ENCODE data around the gene CYP19A1.

Gene CYP19A1

DNA sequence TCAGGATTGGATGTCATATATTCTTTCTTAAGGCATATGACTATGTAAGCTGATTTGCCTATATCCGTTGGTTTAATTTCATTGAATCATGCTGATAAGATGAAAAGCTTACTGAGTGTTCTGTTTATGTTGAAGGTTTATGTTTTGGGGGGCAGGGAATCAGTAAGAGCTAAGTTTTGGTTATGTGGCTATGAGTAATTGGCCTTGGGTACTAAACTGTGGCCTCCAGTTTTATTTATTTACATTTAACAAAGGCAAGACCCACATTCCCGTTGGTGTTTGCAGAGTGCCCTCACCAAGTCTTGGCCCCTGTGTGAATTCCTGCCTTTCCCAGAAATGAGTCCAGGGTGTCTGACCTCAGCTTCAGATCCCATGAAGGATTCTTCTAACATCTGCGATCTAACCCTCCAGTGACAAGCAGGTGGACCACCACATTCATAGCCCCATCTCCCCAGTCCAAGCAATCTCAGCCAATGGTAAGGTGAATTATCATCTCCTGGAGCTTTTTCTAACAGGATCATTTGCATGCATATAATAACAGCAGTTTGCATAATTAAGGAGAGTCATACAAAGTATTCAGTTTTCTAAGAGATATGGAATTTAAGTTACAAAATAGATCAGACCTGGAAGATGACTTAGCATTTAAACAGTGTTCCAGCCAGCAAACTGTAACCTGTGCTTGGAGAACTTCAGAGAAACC is 30.5 kb upstream of the CYP19A1 start:
- Mint-ChIP-seq H3K27me3 (no peaks in the 10 kb centered on the region), H3K4me3 (no peak overlapping the region), H3K36me3 (ENCODE audit: low read depth) (no peaks in the 10 kb centered on the region), H3K27ac (no peak overlapping the region), H3K4me1 (ENCODE audit: low read depth) (no peaks in the 10 kb centered on the region), H3K9me3 (no peaks in the 10 kb centered on the region)
- no peak for DNase-seq

DNA sequence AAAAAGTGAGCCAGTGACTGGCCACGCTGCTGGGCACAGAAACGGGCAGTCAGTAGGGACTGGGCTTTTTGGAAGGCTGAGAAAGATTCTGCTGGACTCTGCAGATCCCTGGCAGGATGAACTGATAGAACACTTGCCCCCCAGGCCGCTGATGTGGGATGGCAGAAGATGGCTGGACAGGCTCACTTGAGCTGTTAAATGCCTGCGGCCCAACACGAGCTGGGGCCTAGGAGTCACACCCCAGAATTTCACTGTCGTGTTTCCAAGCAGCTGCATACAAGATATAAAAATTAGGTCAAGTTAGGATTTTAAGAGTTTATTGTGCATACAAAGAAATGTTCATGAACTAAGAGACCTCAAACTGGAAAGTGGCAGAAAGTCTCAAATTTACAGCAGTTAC is 29.9 kb upstream of the CYP19A1 start:
- H3K27ac Mint-ChIP-seq = no peak overlapping the region
- no peaks in the 10 kb centered on the region for H3K9me3 Mint-ChIP-seq
- DNase-seq = no peak
- no peaks in the 10 kb centered on the region for H3K36me3 Mint-ChIP-seq (ENCODE audit: low read depth)
- H3K27me3 Mint-ChIP-seq = no peaks in the 10 kb centered on the region
- no peaks in the 10 kb centered on the region for H3K4me1 Mint-ChIP-seq (ENCODE audit: low read depth)
- no peak overlapping the region for H3K4me3 Mint-ChIP-seq

DNA sequence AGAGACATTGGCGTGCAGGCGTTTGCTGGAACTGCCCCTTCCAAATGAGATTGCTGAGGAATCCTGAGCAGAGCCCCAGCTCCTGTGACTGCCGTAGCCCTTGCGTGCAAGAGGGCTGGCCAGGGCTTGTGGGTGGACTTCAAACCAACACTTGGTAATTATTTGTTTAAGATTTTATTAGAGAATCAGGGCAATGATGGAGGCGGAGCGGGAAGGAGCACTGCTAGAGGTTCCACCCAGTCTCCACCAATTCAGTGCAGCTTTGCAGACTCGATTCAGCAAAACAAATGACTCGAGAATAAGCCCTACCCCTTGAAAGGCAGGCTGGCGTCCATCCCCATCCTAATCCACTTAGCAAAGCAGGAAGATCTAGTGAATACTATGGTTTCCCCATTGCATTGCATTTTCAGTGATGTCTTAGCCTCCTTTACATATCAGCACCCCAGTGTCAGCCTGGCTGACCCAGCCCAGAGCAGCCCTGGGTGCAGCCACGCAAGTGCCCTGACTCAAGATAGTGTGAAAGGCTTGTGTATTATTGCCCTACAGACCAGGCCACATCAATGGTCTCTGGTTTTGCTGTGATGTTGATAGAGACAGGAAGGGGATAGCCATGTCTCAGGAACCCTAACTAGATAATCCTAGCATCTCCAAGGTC is 29.1 kb upstream of the CYP19A1 start:
- H3K9me3 Mint-ChIP-seq = no peaks in the 10 kb centered on the region
- H3K27ac Mint-ChIP-seq = no peak overlapping the region
- H3K4me3 Mint-ChIP-seq = no peak overlapping the region
- H3K4me1 Mint-ChIP-seq (ENCODE audit: low read depth) = no peaks in the 10 kb centered on the region
- DNase-seq = no peak
- H3K27me3 Mint-ChIP-seq = no peaks in the 10 kb centered on the region
- H3K36me3 Mint-ChIP-seq (ENCODE audit: low read depth) = no peaks in the 10 kb centered on the region

DNA sequence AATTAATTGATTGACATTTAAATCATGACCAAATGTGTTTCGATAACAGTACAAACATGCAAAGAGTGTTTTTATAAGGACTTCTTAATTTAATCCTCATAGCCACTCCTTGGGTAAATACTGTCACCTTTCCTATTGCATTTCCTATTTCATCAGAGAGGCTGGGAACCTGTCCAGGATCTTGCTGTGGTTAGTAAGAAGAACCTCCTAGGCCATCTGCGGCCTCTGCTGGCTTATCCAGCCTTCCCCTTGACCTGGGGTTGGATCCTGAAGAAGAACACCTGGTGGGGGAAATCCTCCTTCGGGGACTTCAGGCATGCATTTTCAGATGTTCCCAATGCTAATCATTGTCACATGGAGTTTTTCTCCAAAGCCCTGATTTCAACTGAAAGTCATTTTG is 28.5 kb upstream of the CYP19A1 start:
- no peaks in the 10 kb centered on the region for H3K4me1 Mint-ChIP-seq (ENCODE audit: low read depth)
- H3K36me3 Mint-ChIP-seq (ENCODE audit: low read depth) = no peaks in the 10 kb centered on the region
- no peaks in the 10 kb centered on the region for H3K9me3 Mint-ChIP-seq

DNA sequence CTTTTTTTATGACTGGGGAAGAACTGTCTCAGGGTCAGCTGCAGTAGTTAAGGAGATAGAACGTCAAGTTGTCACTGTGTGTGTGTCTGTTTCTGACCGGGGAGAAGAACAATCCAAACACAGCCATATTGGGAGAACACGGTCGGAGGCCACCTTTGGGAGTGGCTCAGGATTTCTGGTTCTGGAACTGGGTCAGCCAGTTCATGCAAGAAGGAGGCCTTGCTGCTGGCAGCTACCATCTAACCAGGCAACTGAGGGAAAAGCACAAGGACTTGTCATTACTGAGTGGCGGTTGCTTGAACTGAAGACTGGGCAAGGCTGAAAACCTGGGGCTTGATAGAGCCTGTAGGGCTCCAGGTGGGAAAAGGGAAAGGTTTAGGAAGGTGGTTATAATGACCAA is 27.7 kb upstream of the CYP19A1 start:
- Mint-ChIP-seq H3K4me1 (ENCODE audit: low read depth) (no peaks in the 10 kb centered on the region), H3K4me3 (no peak overlapping the region), H3K27me3 (no peaks in the 10 kb centered on the region), H3K27ac (no peak overlapping the region), H3K9me3 (no peaks in the 10 kb centered on the region), H3K36me3 (ENCODE audit: low read depth) (no peaks in the 10 kb centered on the region)
- no peak for DNase-seq

More for the DNA sequence above, 28.5 kb upstream of the CYP19A1 start:
- Mint-ChIP-seq H3K27ac (no peak overlapping the region), H3K27me3 (no peaks in the 10 kb centered on the region), H3K4me3 (no peak overlapping the region)
- DNase-seq = no peak

DNA sequence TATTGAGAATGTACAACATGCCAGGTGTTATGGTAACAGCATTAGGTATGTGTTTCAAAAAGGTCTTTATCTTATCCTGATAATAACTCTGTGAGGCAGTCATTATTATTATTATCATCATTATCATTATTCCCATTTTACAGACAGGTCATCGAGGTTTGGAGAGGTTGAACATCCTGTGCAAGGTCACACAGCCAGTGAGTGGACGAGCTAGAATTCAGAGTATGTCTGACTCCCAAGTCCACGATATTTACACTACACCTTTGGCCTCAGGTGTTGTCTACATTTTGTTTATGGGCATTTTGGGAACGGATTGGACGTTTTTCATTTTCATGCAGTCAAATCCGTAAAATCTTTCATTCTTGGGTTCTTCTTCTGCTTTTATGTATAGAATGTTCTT is 27.0 kb upstream of the CYP19A1 start:
- DNase-seq = no peak
- no peaks in the 10 kb centered on the region for H3K9me3 Mint-ChIP-seq
- H3K4me1 Mint-ChIP-seq (ENCODE audit: low read depth) = no peaks in the 10 kb centered on the region
- H3K4me3 Mint-ChIP-seq = no peak overlapping the region
- H3K27ac Mint-ChIP-seq = no peak overlapping the region
- no peaks in the 10 kb centered on the region for H3K36me3 Mint-ChIP-seq (ENCODE audit: low read depth)
- H3K27me3 Mint-ChIP-seq = no peaks in the 10 kb centered on the region

DNA sequence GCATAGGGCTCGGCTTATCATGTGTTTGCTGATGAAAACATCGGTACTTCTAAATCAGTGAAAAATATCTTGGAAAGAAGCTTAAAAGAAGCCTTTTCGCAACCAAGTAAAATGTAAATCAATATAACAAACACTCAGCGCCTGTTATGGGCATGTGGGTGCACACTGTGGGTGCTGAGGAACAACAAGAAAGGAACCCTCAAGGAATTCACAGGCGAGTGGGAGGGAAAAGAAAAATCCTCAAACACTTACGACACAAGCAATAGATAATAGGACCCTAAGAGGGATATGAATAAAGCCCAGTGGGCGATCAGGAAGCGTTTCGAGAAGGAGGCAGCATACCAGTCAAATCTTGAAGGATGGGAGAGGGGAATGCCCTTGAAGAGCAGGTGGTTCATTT is 25.0 kb upstream of the CYP19A1 start:
- no peaks in the 10 kb centered on the region for H3K36me3 Mint-ChIP-seq (ENCODE audit: low read depth)
- DNase-seq = no peak
- H3K27ac Mint-ChIP-seq = no peak overlapping the region
- no peaks in the 10 kb centered on the region for H3K27me3 Mint-ChIP-seq
- H3K4me1 Mint-ChIP-seq (ENCODE audit: low read depth) = no peaks in the 10 kb centered on the region
- H3K9me3 Mint-ChIP-seq = no peaks in the 10 kb centered on the region
- no peak overlapping the region for H3K4me3 Mint-ChIP-seq

DNA sequence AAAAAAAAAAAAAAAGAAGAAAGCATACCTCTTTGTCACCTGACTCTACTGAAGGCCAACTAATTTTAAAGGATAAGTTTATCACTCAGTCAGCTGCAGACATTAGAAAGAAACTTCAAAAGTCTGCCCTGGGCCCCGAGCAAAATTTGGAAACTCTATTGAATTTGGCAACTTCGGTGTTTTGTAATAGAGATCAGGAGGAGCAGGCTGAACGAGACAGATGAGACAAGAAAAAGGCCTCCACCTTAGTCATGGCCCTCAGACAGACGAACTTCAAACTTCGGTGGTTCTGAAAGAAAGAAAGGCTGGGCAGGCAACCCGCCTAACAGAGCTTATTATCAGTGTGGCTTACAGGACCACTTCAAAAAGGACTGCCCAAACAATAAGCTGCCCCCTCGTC is 21.6 kb upstream of the CYP19A1 start:
- Mint-ChIP-seq H3K4me3 (no peak overlapping the region), H3K9me3 (no peaks in the 10 kb centered on the region), H3K36me3 (ENCODE audit: low read depth) (no peaks in the 10 kb centered on the region), H3K4me1 (ENCODE audit: low read depth) (peaks cover 2% of the 10 kb centered on the region), H3K27me3 (no peaks in the 10 kb centered on the region), H3K27ac (no peak overlapping the region)
- DNase-seq = no peak

DNA sequence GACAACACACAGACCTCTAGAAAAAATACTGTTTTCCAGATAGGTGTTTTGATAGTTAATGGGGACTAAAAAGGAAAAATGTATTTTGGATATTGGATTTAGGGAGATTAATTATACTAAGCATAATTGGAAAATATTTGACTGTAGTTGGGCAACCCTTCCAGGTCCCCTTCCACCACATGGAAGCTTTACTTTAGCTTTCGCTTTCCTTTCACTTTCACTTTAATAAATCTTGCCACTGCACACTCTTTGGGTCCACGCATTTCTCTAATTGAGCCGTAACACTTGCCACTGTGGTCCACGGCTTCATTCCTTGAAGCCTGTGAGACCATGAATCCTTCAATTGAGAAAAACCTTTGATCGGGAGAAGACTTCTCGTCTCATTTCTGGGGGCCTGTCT is 18.6 kb upstream of the CYP19A1 start:
- Mint-ChIP-seq H3K9me3 (no peaks in the 10 kb centered on the region), H3K27me3 (peaks cover 7% of the 10 kb centered on the region), H3K27ac (no peak overlapping the region), H3K4me3 (no peak overlapping the region), H3K36me3 (ENCODE audit: low read depth) (no peaks in the 10 kb centered on the region), H3K4me1 (ENCODE audit: low read depth) (peaks cover 2% of the 10 kb centered on the region)
- no peak for DNase-seq

DNA sequence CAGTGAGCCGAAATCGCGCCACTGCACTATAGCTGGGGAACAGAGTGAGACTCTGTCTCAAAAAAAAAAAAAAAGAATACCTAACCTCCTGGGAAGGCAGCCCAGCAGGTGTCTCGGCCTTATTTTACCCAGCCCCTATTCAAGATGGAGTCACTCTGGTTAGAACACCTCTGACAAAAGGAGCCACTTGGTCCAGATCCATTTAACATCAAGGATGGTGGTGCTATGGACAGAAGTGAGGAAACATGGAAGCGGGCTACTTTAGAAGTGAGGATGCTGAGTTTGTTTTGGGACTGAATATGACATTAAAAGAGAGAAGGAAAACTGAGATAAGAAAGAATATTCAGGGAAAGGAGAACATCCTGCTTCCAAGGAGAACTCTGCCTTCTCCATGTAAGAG is 17.8 kb upstream of the CYP19A1 start:
- Mint-ChIP-seq H3K4me3 (no peak overlapping the region), H3K36me3 (ENCODE audit: low read depth) (no peaks in the 10 kb centered on the region), H3K27ac (no peak overlapping the region), H3K27me3 (peaks cover 7% of the 10 kb centered on the region), H3K9me3 (no peaks in the 10 kb centered on the region), H3K4me1 (ENCODE audit: low read depth) (peaks cover 2% of the 10 kb centered on the region)
- no peak for DNase-seq

DNA sequence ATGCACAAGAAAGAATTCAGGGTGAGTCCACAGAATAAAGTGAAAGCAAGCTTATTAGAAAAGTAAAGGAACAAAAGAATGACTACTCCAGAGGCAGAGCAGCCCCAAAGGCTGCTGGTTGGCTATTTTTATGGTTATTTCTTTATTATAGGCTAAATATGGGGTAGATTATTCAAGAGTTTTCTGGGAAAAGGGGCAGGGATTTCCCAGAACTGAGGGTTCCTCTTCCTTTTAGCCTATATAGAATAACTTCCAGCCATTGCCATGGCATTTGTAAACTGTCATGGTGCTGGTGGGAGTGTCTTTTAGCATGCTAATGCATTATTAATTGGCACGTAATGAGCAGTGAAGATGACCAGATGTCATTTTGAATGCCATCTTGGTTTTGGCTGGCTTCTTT is 16.7 kb upstream of the CYP19A1 start:
- Mint-ChIP-seq H3K4me1 (ENCODE audit: low read depth) (peaks cover 2% of the 10 kb centered on the region), H3K36me3 (ENCODE audit: low read depth) (no peaks in the 10 kb centered on the region), H3K4me3 (no peak overlapping the region), H3K27me3 (peaks cover 10% of the 10 kb centered on the region), H3K27ac (no peak overlapping the region), H3K9me3 (no peaks in the 10 kb centered on the region)
- no peak for DNase-seq

DNA sequence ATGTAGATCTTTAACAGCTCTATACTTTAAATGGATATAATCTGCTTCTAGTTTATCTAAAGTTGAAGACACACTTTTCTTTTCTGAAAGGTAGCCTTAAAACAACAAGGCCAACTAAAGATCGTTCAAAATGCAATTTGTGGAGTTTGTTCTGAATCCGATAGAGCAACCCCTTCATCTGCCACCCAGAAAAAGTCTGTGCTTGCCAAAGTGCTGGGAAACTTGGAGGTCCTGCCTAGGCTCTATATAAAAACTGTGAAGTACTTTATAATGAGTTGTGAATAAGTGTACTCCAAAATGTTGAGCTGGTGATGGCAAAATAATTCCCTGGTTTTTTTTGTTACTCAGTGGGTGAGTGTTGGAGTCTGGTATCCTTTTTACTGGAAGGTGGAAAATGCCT is 15.6 kb upstream of the CYP19A1 start:
- H3K27me3 Mint-ChIP-seq = peaks cover 10% of the 10 kb centered on the region
- H3K4me3 Mint-ChIP-seq = no peak overlapping the region
- DNase-seq = no peak
- peaks cover 2% of the 10 kb centered on the region for H3K4me1 Mint-ChIP-seq (ENCODE audit: low read depth)
- no peaks in the 10 kb centered on the region for H3K9me3 Mint-ChIP-seq
- no peak overlapping the region for H3K27ac Mint-ChIP-seq
- no peaks in the 10 kb centered on the region for H3K36me3 Mint-ChIP-seq (ENCODE audit: low read depth)

DNA sequence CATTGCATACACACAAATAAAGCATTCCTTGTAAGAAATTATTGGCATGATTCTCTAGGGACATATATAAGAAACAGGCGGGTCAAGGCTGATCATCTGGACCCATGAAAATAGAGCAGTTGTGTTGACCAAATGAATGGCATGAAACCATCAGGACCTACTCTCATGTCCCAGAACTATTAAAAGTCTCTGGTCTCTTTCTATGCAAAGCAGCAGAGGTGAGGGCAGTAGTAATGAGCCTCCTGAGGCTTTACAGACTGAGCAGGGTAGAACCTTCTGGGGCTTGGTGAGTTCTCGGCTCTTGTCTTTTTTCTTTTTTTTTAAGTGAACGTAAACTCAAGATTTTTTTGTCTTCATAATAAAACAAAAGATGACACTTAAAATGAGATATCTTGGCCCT is 12.3 kb upstream of the CYP19A1 start:
- no peak for DNase-seq
- Mint-ChIP-seq H3K27me3 (peaks cover 13% of the 10 kb centered on the region), H3K27ac (no peak overlapping the region), H3K9me3 (no peaks in the 10 kb centered on the region), H3K36me3 (ENCODE audit: low read depth) (no peaks in the 10 kb centered on the region), H3K4me1 (ENCODE audit: low read depth) (no peaks in the 10 kb centered on the region), H3K4me3 (no peak overlapping the region)

DNA sequence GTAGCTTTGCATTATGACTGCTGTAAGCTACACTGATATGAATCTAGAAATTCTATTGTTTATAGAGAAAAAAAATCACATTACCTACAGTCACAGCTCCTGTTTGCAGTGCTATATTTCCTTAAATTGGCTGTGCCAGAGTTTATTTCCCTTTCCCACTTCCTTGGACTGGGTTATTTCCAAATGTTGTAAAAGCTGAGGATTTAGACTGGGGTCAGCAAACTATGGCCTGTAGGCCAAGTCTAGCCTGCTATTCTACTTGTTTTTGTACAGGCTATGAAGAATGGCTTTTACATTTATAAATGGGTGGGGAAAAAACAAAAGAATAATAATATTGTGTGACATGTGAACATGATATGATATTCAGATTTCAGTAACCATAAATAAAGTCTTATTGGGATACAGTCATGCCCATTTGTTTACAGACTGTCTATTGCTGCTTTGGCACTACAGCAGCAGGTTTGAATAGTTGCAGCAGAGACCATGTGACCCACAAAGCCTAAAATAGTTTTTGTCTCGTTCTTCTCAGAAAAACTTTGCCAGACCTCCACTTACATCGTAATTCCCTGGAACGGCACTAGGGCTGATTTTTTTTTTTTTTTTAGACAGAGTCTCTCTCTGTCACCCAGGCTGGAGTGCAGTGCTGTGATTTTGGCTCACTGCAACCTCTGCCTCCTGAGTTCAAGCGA is 10.9 kb upstream of the CYP19A1 start:
- no peak for DNase-seq
- Mint-ChIP-seq H3K36me3 (ENCODE audit: low read depth) (no peaks in the 10 kb centered on the region), H3K4me1 (ENCODE audit: low read depth) (no peaks in the 10 kb centered on the region), H3K27me3 (peaks cover 16% of the 10 kb centered on the region), H3K9me3 (no peaks in the 10 kb centered on the region), H3K4me3 (no peak overlapping the region), H3K27ac (no peak overlapping the region)

DNA sequence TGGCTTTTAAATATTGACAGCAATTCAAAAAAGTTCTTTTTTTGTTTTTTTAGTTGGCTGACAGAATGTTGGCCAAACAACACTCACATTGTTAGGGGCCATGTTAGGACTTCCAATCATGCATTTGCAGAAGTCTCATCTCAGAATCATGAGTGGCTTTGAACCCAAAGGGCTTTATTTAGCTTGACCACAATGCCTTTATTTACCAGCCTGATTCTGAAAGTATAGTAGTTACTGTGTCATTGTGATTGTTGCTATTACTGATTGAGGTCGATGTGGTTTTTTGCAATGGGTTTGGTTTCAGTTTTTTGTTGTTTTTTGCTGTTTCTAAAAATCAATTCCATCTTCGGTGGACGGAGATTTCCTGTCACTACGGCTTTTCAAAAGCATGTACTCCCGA is 10.3 kb upstream of the CYP19A1 start:
- no peaks in the 10 kb centered on the region for H3K9me3 Mint-ChIP-seq
- peaks cover 16% of the 10 kb centered on the region for H3K27me3 Mint-ChIP-seq
- H3K36me3 Mint-ChIP-seq (ENCODE audit: low read depth) = no peaks in the 10 kb centered on the region
- no peaks in the 10 kb centered on the region for H3K4me1 Mint-ChIP-seq (ENCODE audit: low read depth)
- H3K27ac Mint-ChIP-seq = no peak overlapping the region
- no peak for DNase-seq
- H3K4me3 Mint-ChIP-seq = no peak overlapping the region
